ENCODE measurements around the gene POLR3G. TPM values are rescaled to one million over a fixed set of nuclear protein-coding genes. Genes with fewer than 3 reads are reported as not detected.
A peak's percentile ranks its signal among the peaks of the same experiment; 100 is the strongest.

Gene POLR3G
- total RNA-seq, 1 experiment from 2014 or later: 13.6 TPM

DNA sequence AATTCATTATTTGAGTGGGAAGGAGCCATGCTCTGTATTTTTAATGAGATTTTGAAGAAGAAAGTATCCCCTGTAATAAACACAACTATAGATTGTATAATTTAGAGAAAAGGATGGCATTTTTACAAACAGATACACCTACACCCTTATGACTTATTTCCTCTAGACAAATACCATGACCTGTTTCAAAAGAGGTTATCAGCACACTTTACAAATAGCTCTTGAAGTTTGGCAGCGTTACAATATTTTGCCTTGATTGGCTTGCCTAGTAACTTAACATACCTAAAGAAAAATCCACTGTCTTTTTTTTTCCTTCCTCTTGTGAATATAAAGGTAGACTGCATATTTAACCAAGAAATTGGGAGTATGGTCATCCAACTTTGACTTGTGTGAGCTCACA, 36.6 kb upstream of the POLR3G start:
- no TSS peak for BruUV-seq (replicated peaks)
- no peak overlapping the region for H3K4me3 Mint-ChIP-seq (ENCODE audit: unreplicated experiment)
- H3K27ac Mint-ChIP-seq (ENCODE audit: low read depth, unreplicated experiment): no peak overlapping the region
- intact Hi-C loops (cut with micrococcal nuclease): loop anchor here (2.0 to 5.0 kb wide), 2 partner anchors 269 to 345 kb away; no protein-coding TSS in a partner anchor
- no peaks in the 10 kb centered on the region for H3K9me3 Mint-ChIP-seq (ENCODE audit: unreplicated experiment)
- no peaks in the 10 kb centered on the region for H3K36me3 Mint-ChIP-seq (ENCODE audit: insufficient read depth, unreplicated experiment)
- ChIA-PET POLR2A (interaction anchor here (0.6 to 5.2 kb wide), 2 partner anchors 24 to 91 kb away, joined by 4 to 34 read pairs; partner anchors contain the start of gene LYSMD3), CTCF (interaction anchor here (0.6 to 8.6 kb wide), 11 partner anchors 13 to 349 kb away, joined by 3 to 79 read pairs (median 3); partner anchors contain the start of genes LYSMD3, MBLAC2 and POLR3G)
- peaks cover 15% of the 10 kb centered on the region for H3K27me3 Mint-ChIP-seq (ENCODE audit: insufficient read depth, unreplicated experiment)
- H3K4me1 Mint-ChIP-seq (ENCODE audit: insufficient read depth, unreplicated experiment): no peaks in the 10 kb centered on the region
- TF ChIP-seq, protein P1, sequence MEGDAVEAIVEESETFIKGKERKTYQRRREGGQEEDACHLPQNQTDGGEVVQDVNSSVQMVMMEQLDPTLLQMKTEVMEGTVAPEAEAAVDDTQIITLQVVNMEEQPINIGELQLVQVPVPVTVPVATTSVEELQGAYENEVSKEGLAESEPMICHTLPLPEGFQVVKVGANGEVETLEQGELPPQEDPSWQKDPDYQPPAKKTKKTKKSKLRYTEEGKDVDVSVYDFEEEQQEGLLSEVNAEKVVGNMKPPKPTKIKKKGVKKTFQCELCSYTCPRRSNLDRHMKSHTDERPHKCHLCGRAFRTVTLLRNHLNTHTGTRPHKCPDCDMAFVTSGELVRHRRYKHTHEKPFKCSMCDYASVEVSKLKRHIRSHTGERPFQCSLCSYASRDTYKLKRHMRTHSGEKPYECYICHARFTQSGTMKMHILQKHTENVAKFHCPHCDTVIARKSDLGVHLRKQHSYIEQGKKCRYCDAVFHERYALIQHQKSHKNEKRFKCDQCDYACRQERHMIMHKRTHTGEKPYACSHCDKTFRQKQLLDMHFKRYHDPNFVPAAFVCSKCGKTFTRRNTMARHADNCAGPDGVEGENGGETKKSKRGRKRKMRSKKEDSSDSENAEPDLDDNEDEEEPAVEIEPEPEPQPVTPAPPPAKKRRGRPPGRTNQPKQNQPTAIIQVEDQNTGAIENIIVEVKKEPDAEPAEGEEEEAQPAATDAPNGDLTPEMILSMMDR (IDR thresholded peaks at IDR 0.05; ENCODE audit: unreplicated experiment): no peak
- no peak for DNase-seq (ENCODE audit: unreplicated experiment)

- peak overlapping the region; percentile 71 for H3K4me3 Mint-ChIP-seq (ENCODE audit: unreplicated experiment)
- TF ChIP-seq, protein P1 (IDR thresholded peaks at IDR 0.05; ENCODE audit: unreplicated experiment): no peak
- no peak for DNase-seq (ENCODE audit: unreplicated experiment)
- no peaks in the 10 kb centered on the region for H3K9me3 Mint-ChIP-seq (ENCODE audit: unreplicated experiment)
- peak overlapping the region; percentile 47 for H3K27ac Mint-ChIP-seq (ENCODE audit: low read depth, unreplicated experiment)
- intact Hi-C loops (cut with micrococcal nuclease): no loop called here
- no TSS peak for BruUV-seq (replicated peaks)
- ChIA-PET POLR2A (interaction anchor here (1.0 to 5.2 kb wide), 6 partner anchors 11 to 88 kb away, joined by 3 to 34 read pairs (median 8); partner anchors contain the start of genes CETN3 and LYSMD3), CTCF (interaction anchor here (1.2 to 8.6 kb wide), 8 partner anchors 10 to 163 kb away, joined by 4 to 79 read pairs (median 6); partner anchors contain the start of genes LYSMD3, MBLAC2 and POLR3G)
- no peaks in the 10 kb centered on the region for H3K4me1 Mint-ChIP-seq (ENCODE audit: insufficient read depth, unreplicated experiment)
- peaks cover 15% of the 10 kb centered on the region for H3K27me3 Mint-ChIP-seq (ENCODE audit: insufficient read depth, unreplicated experiment)
- H3K36me3 Mint-ChIP-seq (ENCODE audit: insufficient read depth, unreplicated experiment): no peaks in the 10 kb centered on the region
Measured at GRCh38 chr5:90440644-90441043, 34.0 kb upstream of the POLR3G start.

DNA sequence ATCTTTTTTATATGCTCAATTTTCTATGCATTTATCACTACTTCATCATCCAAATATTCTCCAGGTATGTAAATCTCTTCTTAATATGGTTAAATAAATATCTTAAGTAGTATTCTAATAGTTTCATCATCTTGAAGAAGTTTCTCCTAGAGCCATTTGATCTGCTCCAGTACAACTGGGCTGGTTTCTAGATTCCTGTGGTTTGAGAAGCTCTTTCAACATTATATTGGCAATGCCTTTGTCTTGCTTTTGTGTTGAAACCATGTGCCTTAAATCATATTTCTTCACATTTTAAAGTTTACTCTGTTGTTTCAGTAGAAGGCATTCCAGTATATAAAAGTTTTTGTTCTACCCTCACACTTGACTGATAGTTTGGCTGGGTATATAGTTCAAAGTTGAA, 27.7 kb upstream of the POLR3G start:
- ChIA-PET CTCF (interaction anchor here (0.6 to 1.6 kb wide), 5 partner anchors 11 to 158 kb away, joined by 3 to 9 read pairs (median 3); partner anchors contain the start of gene LYSMD3), POLR2A (interaction anchor here (0.6 to 1.3 kb wide), 3 partner anchors 26 to 847 kb away, joined by 3 to 5 read pairs (median 4); partner anchors contain the start of gene CETN3)
- intact Hi-C loops (cut with micrococcal nuclease): no loop called here
- no peaks in the 10 kb centered on the region for H3K4me1 Mint-ChIP-seq (ENCODE audit: insufficient read depth, unreplicated experiment)
- no TSS peak for BruUV-seq (replicated peaks)
- H3K9me3 Mint-ChIP-seq (ENCODE audit: unreplicated experiment): no peaks in the 10 kb centered on the region
- TF ChIP-seq, protein P1 (IDR thresholded peaks at IDR 0.05; ENCODE audit: unreplicated experiment): no peak
- peak; percentile 11 for DNase-seq (ENCODE audit: unreplicated experiment)
- H3K36me3 Mint-ChIP-seq (ENCODE audit: insufficient read depth, unreplicated experiment): no peaks in the 10 kb centered on the region
- H3K27ac Mint-ChIP-seq (ENCODE audit: low read depth, unreplicated experiment): no peak overlapping the region
- H3K27me3 Mint-ChIP-seq (ENCODE audit: insufficient read depth, unreplicated experiment): no peaks in the 10 kb centered on the region
- H3K4me3 Mint-ChIP-seq (ENCODE audit: unreplicated experiment): no peak overlapping the region

DNA sequence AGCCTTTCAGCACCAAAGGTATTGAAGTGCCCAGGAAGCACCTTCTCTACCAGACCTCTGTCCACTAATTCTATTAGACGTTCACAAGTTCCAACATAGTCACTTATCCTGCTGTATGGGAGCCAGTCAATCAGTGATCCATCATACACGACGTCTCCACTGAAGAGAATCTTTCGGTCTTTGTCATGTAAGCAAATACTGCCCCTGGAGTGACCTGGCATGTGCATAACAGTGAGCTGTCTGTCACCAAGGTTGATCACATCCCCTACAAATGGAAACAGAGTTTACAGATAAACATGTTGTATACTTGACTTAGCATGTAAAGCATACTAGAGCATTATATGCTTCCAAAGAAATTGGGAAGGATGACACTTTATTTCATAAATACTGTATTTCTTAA, 13.4 kb upstream of the POLR3G start:
- BruUV-seq (replicated peaks): no TSS peak
- intact Hi-C loops (cut with micrococcal nuclease): no loop called here
- Mint-ChIP-seq H3K27me3 (ENCODE audit: insufficient read depth, unreplicated experiment) (no peaks in the 10 kb centered on the region), H3K4me3 (ENCODE audit: unreplicated experiment) (no peak overlapping the region), H3K9me3 (ENCODE audit: unreplicated experiment) (no peaks in the 10 kb centered on the region), H3K4me1 (ENCODE audit: insufficient read depth, unreplicated experiment) (no peaks in the 10 kb centered on the region), H3K36me3 (ENCODE audit: insufficient read depth, unreplicated experiment) (peaks cover 9% of the 10 kb centered on the region), H3K27ac (ENCODE audit: low read depth, unreplicated experiment) (peak overlapping the region; percentile 81)
- ChIA-PET POLR2A (interaction anchor here (1.4 to 5.9 kb wide), 6 partner anchors 9 to 68 kb away, joined by 4 to 61 read pairs (median 36); partner anchors contain the start of genes CETN3, LYSMD3, MBLAC2 and POLR3G), CTCF (interaction anchor here (0.5 to 3.4 kb wide), 10 partner anchors 9 to 527 kb away, joined by 3 to 20 read pairs (median 6); partner anchors contain the start of genes LYSMD3, MBLAC2 and POLR3G)
- no peak for DNase-seq (ENCODE audit: unreplicated experiment)
- TF ChIP-seq, protein P1 (IDR thresholded peaks at IDR 0.05; ENCODE audit: unreplicated experiment): no peak

All from MCF 10A (cell line).